Glomerular visceral epithelial cell (primary cell): ENCODE measurements around the gene RASGRP1.

Experiments
- DNase-seq: peaks from one replicate; pipeline ENCODE4 v3.0.0-alpha.2; 2016; ENCODE audit errors: extremely low spot score

The RASGRP1 gene

DNA sequence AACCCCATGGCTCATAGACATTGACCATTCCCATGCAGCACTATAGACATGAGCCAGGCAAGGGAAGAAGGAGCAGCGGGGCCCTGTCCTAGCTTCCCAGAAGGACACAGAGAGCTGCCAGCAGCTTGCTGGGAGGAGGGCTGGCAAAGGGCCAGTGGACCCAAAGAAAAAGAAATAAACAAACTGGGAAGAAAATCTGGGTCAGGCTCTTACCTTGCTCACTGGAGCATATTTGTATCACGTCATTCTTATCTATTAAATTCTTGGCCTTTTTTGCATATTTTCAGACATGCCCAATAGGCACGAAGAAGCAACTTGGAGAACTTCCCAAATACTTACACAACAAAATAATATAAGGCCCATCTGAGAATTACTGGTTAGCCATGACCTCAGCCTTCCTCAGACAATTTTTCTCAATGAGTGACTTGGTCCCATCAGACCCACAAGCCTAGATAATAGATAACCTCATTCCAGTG, 28.4 kb downstream of the RASGRP1 start:
- peak; percentile 89 for DNase-seq

DNA sequence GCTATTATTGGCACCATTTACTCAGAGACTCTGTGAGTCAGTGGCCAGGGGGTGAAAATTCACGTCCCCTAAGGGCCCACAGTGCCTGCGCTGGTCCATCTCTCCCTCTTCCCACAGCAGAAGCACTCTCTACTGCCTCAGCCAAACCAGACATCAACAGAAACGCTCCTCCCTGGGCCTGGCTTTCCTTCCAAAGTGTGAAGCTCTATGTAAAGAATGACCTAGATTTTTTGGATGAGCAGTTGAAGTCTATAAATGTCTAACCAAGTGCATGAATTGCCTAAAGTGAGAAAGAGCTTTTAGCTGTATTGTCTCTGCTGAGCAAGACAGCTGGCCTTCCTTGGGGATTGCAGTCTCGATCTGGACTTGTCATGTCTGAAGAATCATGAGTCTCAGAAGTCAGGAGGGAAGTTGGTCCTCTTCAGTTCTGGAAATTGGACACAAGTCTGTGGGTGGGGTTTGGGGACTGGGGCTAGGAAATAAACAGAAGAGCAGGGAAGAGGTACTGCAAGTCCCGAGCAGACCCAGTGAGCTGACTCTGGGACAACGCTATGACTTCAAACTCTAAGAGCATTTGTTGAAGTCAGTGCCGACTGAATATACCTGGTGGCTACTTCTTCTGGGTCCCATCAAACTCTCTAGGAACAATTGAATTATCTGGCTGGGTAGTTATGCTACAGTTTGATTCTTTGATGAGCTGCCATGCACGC, 29.0 kb downstream of the RASGRP1 start:
- peak; percentile 18 for DNase-seq

DNA sequence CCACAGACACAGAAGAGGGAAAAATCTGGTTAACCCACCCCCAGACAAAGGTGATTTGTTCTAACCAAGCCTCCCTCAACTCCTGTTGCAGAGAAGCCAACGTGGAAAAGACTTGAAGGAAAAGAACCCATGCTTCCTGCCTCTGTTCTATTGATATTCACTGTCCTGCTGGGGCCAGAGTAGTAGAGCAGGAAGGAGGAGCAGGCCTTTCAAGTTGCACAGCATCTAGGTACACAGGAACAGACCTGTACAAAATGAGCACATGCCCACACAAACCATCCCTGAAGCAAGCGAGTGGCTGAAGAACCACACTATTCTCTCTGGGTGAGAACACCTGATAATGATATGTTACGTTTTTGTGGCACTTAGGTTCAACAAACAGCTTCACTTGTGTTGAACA, 29.9 kb downstream of the RASGRP1 start:
- no peak for DNase-seq

DNA sequence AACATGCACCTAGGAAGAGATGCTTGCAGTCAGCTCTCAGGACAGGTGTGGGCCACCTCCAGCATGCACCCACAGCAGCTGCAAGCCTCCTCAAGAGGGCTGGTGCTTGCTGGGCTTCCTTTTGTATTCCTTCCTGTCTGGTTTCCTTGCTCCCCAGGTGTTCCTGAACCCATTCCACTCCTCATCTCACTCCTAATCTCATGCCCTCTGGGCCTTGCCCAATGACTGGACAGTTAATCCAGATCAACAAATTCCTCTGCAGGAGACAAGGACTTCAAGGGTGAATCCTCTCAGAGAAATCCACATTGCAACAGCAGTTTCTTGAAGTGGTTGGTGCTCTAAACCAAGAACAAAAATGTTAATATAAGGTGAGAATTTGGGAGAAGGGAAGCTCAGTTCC, 30.7 kb downstream of the RASGRP1 start:
- no peak for DNase-seq

DNA sequence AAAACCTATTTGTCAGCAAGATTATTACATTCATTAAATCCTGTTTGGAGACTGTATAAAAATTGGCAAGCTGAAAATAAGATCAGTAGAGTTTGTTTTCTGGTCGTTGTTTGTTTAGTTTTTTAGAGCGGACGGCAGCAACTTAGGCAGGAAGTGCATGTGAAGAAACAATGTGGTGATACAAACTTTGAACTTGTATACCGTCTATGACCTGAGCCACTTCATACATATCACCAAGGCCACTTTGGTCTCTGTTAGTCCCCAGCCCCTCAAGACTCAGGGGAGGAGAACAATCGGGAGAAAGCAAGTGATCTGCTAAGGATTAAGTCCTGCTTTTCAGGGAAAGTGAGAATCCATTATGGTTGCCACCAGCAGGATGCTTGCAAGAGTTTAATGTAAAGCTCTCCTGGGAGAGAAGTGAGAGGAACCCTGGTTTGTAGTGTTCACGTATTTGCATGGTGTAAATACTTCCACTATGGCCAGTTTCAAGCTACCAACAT, 31.1 kb downstream of the RASGRP1 start:
- no peak for DNase-seq

DNA sequence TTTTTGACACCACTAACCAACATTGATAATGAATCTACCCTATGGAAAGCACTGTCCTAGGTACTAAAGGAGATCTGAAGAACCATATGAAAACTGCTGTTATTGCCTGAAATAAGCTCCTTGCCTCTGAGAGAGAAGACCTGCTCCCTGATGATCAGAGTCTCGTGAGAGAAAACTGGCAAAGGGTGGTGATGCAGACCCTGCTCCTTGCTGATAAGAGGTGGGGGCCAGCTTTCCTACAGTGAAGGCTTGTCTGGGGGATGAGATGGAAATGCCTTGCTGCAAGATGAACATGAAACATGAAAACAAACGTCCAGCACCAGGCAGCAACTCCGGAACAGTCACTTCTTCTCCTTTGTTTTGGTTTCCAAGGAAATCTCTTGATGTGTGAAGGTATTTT, 31.9 kb downstream of the RASGRP1 start:
- DNase-seq = no peak

DNA sequence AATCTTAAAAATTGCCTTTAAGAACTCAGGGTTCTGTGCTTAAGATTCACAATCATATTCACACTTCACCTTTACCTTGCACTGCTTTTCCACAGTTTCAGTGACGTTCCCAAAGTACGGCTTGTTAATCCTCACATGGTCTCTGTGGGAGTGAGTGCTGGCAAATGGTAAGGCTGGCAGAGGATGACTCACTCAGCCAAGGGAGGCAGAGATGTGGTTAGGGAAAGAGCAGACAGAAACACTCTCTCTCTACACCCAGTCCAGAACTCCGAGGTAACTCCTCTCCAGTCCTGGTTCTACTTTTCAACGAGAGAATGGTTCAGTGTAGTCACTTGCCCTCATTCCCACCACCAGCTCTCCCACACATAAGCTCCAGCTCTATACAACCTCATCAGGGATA, 33.1 kb downstream of the RASGRP1 start:
- DNase-seq = peak; percentile 75

DNA sequence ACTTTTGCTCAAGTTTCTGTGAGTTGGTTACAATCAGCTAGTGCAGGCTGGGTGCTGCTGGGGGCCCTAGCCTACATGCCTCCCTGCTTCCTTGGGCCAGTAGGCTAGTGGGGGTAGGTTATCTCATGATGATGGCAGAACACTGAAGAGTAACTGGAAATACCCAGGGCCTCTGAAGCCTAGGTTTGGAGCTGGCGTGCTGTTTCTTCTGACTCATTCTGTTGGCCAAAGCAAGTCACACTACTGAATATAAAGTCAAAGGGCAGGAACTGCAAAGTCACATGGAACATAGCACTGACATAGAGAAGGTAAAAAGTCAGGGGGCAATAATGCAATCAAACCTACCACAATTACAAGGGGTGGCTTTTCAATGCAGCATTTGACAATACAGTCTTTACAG, 34.5 kb downstream of the RASGRP1 start:
- DNase-seq = peak; percentile 8

DNA sequence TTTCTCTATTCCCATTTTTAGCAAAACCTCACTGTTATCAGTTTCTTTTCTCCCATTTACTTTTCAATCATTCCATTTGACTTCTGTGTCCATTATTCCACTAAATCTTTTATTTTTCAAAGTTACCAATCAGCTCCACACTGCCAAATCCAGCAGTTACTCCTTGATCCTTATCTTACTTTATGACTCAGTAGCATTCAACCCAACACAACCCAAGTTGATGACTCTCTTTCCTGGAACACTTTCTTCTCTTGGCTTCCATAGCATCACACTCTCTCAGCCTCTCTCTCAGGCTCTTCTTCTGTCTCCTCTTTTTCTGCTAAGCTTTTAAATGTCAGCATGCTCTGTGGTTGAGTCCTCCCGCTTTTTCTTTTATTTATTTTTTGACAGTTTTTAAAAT, 36.3 kb downstream of the RASGRP1 start:
- no peak for DNase-seq

DNA sequence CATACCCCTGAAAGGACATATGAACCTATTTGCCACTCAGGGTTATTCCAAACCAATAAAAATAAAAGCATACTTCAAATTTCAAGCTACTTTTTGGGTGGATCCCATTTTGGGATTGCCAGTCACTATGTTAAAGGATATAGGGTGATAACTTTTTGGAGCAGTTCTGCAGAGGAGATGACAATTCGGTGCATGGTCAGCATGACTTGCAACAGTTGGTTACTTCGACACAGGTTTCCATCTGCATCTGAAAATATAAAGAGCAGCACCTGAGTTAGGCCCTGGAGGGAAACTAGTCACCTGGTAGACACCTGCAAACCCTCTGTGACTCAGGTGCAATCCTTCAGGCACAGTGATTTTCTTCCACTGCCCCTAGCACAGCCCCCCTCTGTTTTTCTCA, 38.5 kb downstream of the RASGRP1 start:
- DNase-seq = no peak

DNA sequence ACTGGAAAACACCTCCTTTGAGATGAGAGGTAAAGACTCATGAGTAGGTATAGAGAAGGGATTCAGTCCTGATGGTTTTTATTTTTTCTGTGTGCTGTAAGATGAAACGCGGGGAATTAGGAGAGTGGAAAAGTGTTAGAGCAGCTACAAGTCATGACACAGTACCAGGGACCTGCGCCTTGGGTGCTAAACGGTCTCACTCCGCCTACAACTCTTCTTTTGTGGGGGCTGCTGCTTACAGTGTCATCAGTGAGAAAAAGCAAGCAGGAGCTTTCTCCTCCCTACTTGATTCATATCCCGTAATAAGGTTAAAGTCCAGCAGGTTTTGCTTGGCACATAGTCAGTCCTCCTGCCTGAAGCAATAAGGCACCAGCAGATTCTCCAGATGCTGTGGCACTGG, 39.1 kb downstream of the RASGRP1 start:
- no peak for DNase-seq

DNA sequence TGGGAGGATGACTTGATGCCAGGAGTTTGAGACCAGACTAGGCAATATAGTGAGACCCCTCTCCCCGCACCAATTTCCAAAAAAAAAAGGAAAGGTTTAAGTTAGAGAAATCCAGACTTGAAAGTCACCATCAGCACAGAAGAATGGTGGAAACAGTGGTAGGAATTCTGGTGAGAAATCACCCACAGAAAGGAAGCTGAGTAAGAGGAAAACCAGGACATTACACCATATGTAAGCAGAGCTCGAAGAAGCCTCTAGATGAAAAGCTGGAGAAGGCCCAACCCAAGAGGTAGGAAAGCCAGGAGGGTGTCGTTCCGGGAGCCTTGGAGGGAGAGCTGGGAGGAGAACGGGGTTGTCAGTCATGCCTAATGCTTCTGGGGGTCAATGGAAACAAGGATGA, 40.5 kb downstream of the RASGRP1 start:
- DNase-seq = no peak

DNA sequence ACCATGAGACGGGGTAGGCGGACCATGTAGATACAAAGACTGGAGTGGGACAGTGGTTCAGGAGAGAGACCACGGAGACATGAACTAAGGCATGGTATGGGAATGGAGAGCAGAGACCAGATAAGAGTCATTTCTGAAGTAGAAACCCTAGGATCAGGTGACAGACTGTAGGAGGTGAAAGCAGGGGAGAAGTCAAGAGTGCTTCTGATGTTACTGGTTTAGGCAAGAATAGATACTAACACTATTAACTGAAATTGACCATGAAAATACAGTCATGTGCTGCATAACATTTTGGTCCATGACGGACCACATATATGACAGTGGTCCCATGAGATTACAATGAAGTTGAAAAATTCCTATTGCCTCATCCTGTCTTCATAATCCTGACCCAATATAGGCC, 41.7 kb downstream of the RASGRP1 start:
- no peak for DNase-seq

DNA sequence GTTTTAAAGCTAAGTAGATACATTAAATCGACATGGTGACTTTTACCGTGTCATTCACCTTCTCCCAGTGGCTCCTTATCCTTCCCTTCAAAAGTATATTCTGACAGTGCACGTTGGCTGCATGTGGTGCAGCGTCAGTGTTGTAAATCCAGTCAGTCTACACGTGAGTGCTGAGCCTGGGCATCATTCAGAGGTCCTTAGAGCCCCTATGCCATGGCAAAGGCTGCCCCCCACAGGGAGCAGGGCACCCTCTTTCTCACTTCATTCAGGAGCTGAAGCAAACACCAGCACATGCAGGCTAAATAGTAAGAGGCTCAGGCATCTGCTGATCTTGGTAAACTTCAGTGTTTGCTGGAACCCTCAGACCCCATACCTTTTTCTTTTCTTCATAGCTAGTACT, 43.3 kb downstream of the RASGRP1 start:
- no peak for DNase-seq

DNA sequence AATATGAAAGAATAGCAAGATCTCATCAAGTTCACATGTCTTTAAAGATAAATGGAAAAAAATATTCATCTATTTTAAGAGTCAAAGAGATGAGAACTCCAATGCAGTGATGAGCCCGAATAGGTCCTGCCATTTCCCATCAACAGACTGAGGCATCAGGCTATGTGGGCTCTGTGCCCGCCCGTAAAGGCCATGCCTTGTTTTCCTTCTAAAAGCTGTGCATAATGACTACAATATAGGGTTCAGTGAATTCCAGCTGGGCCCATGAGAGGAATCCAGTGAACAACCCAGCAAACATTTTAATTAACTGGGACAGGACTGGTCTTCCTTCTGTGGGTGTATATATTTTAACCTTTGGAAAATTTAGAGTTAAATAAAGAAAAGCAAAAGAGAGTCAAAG, 44.6 kb downstream of the RASGRP1 start:
- DNase-seq = no peak

DNA sequence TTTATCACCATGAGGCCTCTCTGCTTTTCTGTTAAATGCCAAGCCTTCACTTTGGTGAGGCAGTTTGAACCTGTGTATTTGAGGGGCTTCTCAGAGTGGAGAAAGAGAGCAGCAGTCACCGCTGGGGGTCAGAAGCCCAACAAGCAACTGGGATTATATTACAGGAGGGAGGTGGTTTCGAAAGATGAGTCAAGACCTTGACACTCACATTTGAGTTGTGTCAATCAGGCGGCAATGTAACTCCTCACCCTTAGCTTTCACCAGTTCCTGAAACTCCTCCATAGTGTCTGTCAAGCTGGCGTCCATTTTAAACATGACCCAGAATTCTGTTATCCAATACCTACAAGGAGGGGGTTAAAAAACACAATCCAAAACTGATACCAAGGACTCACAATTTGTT, 46.5 kb downstream of the RASGRP1 start:
- DNase-seq = no peak

DNA sequence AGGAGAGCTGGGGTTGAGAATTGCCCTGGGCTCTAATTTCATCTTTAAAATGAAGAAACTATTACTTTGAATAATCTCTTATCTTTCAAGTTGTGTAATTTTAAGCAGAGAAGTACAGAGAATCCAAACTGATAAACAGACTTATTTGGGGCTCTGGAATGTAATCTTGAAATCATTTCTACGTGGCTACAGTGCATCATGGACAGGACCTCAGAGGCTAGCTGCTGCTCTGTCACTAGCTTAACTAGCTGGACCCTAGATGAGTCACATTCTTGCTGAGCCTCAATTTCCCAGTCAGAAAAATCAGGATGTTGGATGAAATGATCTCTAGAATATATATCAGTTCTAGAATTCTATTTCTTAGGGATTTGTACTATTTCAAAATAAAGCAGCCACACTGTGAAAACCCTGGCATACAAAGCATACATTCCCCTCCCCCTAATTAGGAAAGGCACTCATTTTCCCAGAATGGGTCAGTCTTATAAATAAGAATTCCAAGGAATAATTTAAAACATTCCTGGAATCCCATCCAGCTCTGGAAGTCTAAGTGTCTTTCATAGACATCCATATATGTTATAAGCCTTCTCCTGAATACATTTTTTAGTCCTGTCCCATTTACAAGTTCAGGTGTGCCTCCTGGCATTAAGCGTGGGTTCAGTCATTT, 47.2 kb downstream of the RASGRP1 start:
- no peak for DNase-seq

DNA sequence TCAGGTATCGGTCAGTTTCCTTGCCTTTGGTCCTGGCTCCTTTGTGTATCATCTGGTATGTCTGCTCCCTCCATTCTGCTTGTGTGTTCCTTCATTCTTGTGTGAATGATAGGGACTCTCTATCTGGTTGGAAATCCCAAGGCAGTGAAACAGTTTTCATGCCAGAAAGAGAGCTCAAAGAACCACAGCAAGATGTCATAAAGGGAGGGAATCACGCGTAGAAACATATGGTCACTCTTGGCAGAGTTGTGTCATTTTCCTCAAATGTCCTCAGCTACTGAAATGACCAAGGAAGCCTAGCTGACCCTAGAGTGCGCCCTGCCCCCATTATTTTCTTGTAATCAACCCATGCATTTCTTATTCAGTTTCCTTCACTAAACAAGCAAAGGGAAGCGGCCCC, 48.0 kb downstream of the RASGRP1 start:
- no peak for DNase-seq

DNA sequence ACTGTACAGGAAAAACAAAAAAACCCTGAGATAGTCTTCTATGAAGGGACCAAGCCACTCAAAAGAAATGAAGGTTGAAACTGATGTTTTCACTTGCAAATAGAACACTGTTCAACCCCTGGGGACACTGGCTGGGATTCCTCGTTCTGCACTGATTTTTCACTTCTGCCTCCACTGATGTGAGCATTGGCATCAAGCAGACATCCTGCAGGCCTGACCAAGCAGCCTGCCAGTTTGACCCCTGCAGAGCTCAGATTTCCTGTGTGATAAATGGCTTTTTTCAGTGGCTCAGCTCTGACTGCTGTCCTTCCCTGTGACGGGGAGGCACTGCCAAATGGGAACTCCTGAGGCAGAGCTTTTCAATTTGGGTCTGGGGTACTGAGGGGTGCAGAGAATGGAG, 50.0 kb downstream of the RASGRP1 start:
- DNase-seq = no peak

DNA sequence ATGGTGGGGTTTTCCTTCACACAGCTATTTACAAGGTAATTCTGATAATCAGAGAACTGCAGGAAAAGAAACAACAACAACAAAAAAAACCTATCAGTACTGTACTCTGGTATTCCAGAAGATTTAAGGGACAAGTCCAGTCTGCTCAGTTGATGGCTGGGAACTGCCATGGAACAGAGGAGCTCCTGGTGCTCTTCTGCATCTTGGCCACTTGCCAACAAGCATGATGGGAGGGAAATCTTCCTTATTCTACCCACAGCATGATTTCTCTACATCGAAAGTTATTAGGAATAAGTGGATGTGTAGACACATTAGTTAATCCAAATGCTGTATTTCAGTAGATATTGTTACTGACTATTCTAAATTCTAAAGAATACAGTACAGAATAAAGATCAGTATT, 51.7 kb downstream of the RASGRP1 start:
- no peak for DNase-seq

DNA sequence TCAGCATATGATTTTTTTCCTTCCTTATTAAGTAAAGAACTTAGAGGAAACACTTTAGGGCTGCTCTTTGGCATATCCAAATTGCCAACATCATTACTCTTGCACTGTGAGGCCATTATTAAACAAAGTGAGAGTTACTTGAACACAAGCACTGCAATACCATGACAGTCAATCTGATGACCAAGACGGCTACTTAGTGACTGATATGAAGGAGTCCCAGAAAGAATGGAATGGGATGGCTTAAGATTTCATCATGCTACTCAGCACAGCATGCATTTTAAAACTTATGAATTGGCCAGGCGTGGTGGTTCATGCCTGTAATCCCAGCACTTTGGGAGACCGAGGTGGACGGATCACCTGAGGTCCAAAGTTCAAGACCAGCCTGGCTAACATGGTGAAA, 55.5 kb downstream of the RASGRP1 start:
- DNase-seq = no peak

DNA sequence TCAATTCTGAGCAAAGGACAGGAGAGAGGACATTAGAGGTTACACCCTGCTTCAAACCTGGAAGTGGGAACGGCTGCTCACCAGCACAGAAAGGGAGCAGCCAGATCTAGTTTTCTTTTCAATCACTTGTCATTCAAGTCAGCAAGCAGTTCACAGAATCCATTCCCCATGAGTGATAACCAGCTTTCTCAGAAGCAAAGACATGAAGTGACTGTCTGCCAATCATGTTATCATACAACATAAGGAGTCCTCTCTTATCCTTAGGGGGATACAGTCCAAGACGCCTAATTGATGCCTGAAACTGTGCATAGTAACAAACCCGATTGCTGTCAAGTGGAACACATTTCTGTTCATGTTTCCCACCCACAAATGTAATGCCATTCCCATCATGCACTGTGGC, 56.0 kb downstream of the RASGRP1 start:
- no peak for DNase-seq

DNA sequence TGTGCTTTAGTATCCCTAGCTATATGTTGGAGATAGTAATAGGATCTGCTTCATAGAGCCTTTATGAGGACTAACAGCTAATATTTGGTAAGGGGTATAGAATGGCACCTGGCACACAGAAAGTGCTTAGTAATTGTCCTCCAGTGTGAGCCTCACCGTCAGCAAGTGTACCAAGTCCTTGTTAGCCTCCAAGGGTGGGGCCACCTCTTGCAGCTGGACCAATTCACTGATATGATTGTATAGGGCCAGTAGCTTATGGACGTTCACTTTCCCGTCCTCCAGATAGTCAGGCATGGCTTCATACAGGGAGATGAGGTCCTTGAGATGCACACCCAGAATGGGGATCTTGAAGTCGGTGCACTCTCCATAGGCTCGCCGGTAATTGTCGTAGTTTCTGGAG, 57.0 kb downstream of the RASGRP1 start:
- DNase-seq = no peak

DNA sequence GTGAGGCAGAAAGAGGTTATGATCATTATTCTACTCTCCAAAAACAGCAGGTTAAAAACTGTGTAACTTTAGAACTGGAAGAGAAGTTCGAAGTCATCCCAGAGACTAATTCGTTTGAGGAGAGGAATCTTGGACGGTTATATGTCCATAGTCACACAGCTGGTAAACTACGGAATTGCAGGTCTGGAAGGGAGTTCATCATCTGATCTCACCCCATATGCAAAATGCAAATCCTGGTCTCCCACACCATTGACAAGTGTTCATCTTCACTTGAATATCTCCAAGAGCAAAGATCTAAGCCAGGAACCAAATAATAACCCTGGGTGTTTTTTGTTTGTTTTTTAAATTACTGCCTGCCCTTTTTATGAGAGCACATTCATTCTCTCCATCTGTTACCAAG, 57.6 kb downstream of the RASGRP1 start:
- no peak for DNase-seq
